Transverse colon (tissue), 4 donors: ENCODE data around the gene TOX4. TPM values are rescaled to one million over a fixed set of nuclear protein-coding genes. Genes with fewer than 3 reads are reported as not detected.

Experiments used
- DNase-seq: peaks from one replicate; pipeline ENCODE4 v3.0.0-alpha.2; 2019
- H3K27ac ChIP-seq, 4 donors: fragments of 200-600 bp; sonication (generic); 2 replicates each; pipeline ENCODE4 v1.5.1; 2016 to 2018; ENCODE audit warnings: inconsistent platforms in 4 of 4
- H3K27me3 ChIP-seq: fragments of 200-600 bp; sonication (generic); 2 replicates; pipeline ENCODE4 v1.5.1; 2017; ENCODE audit warnings: inconsistent platforms
- H3K36me3 ChIP-seq, 4 donors: fragments of 200-600 bp; sonication (generic); 2 replicates each; pipeline ENCODE4 v1.5.1; 2017 to 2019; ENCODE audit warnings: inconsistent platforms in 4 of 4
- H3K4me1 ChIP-seq, 4 donors: fragments of 200-600 bp; sonication (generic); 2 replicates each; pipeline ENCODE4 v1.5.1; 2017 to 2020; ENCODE audit warnings: inconsistent platforms in 4 of 4
- H3K4me3 ChIP-seq, 4 donors: fragments of 200-600 bp; sonication (generic); 1 replicate in 1 of 4; 2 replicates in 3 of 4; pipeline versions ENCODE4 v1.5.1 to v1.6.1; 2017 to 2019; ENCODE audit warnings: inconsistent platforms in 4 of 4
- H3K9me3 ChIP-seq, 2 donors: fragments of 200-600 bp; sonication (generic); 2 replicates each; pipeline ENCODE4 v1.5.1; 2017 to 2019; ENCODE audit warnings: inconsistent platforms in 2 of 2
- EP300 ChIP-seq: sonication (generic); formaldehyde crosslinking; IDR thresholded peaks from one replicate; pipeline ENCODE4 v1.6.1; 2017; ENCODE audit warnings: antibody characterized with exemption, low read depth
- POLR2A ChIP-seq: fragments of 450-650 bp; IDR thresholded peaks from one replicate; pipeline ENCODE4 v1.6.1; 2016; ENCODE audit warnings: antibody characterized with exemption, mild to moderate bottlenecking, moderate library complexity
- POLR2AphosphoS5 ChIP-seq, 3 donors: sonication (generic); formaldehyde crosslinking; IDR thresholded peaks; one replicate each; pipeline ENCODE4 v1.6.1; 2016; ENCODE audit warnings: antibody characterized with exemption in 3 of 3
- WGBS, 2 donors: methylation state at CpG; one replicate each; pipeline ENCODE4 v1.1.5; 2018; ENCODE audit warnings: low coverage in 1 of 2; 5-methylcytosine and 5-hydroxymethylcytosine counted together
- in situ Hi-C, 4 donors: fragments of 200-750 bp; cut with MboI; loops; one replicate each; pipeline versions ENCODE4 v1.15.0 to v1.15.1; 2017; ENCODE audit warnings: low sequenced_read_pairs in 3 of 4, low pct_ligation_motif_present in 1 of 4, low pct_unique_long_range_greater_than_20kb in 1 of 4
- intact Hi-C: fragments of 100-400 bp; cut with DNase I; formaldehyde crosslinking; loops from one replicate; pipeline ENCODE4 v1.15.1; 2023; ENCODE audit warnings: low total_unique reads
- total RNA-seq, 4 donors: library from RNA; depleted of rRNA; stranded (reverse); fragments of >200 nt; gene quantifications; one replicate each; pipeline ENCODE4 v1.1.0, GENCODE V29; 2016
- TF ChIP-seq, protein P1 (sequence below), 5 experiments: fragments of 200-600 bp in 3 of 5; fragments of 450-650 bp in 2 of 5; sonication (generic) in 3 of 5; IDR thresholded peaks; 1 replicate in 2 of 5; 2 replicates in 3 of 5; pipeline ENCODE4 v1.5.1; 2016 to 2017; ENCODE audit warnings: antibody characterized with exemption in 5 of 5, inconsistent platforms in 3 of 5, mild to moderate bottlenecking in 2 of 5, moderate library complexity in 1 of 5

Gene TOX4
- total RNA-seq, 4 donors from 2014 or later: 30.8 to 76.7 (median 51.5) TPM

DNA sequence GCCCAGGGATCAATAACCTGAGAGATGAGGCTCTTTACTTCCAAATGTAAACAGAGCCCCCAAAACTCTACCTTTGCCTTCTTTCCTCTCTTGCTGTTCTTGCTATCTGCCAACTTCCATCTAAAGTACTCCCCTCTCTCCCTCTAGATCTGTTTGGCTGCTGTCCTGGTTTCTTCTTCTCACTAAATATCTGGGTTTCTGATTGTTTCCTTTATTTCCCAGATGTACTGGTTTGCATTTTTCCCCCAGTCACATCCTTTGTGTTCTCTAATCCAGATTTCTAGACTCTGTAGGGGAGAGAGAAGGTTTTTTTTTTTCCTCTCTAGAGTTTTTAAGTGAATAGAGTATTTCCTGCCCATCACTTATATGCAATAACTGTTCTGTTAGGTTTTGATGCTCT is 56.3 kb downstream of the TOX4 start:
- H3K4me1 ChIP-seq: peaks cover 0 to 4% (median 0%) of the 10 kb centered on the region in 4 donors
- H3K4me3 ChIP-seq: no peak overlapping the region
- no peak for TF ChIP-seq EP300
- no peak for TF ChIP-seq POLR2A
- intact Hi-C loops: no loop called here
- in situ Hi-C loops: no loop called here
- H3K27me3 ChIP-seq: peaks cover 50% of the 10 kb centered on the region
- H3K27ac ChIP-seq: no peak overlapping the region
- no peaks in the 10 kb centered on the region for H3K9me3 ChIP-seq
- H3K36me3 ChIP-seq: no peaks in the 10 kb centered on the region
- no peak for DNase-seq

DNA sequence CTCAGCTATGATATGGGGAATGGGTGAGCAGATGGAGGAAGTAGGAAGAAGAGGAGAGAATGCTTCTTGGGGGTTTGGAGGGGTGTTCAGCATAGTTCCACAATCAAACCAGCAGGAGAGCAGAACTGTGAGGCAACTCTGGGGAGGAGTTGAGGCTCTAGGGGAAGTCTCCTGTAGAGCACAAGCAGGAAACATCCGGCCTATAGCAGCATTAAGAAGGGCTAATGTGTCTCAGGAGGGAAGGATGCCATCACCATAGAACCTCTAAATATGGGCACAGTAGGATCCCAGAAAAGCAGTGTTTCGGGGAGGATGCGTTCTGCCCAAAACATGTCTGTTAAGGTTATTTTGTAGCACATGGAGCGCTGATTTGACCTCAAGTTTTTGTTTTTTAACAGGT is 57.6 kb downstream of the TOX4 start:
- DNase-seq: no peak
- peaks cover 63% of the 10 kb centered on the region for H3K27me3 ChIP-seq
- no peak for TF ChIP-seq EP300
- TF ChIP-seq POLR2AphosphoS5 (IDR thresholded peaks at IDR 0.05): no peak
- no peak for TF ChIP-seq POLR2A
- TF ChIP-seq, protein P1, sequence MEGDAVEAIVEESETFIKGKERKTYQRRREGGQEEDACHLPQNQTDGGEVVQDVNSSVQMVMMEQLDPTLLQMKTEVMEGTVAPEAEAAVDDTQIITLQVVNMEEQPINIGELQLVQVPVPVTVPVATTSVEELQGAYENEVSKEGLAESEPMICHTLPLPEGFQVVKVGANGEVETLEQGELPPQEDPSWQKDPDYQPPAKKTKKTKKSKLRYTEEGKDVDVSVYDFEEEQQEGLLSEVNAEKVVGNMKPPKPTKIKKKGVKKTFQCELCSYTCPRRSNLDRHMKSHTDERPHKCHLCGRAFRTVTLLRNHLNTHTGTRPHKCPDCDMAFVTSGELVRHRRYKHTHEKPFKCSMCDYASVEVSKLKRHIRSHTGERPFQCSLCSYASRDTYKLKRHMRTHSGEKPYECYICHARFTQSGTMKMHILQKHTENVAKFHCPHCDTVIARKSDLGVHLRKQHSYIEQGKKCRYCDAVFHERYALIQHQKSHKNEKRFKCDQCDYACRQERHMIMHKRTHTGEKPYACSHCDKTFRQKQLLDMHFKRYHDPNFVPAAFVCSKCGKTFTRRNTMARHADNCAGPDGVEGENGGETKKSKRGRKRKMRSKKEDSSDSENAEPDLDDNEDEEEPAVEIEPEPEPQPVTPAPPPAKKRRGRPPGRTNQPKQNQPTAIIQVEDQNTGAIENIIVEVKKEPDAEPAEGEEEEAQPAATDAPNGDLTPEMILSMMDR (IDR thresholded peaks at IDR 0.05): no peak
- peaks cover 0 to 4% (median 0%) of the 10 kb centered on the region in 4 donors for H3K4me1 ChIP-seq
- intact Hi-C loops: no loop called here
- H3K36me3 ChIP-seq: no peaks in the 10 kb centered on the region
- H3K4me3 ChIP-seq: no peak overlapping the region
- WGBS, 2 donors: 79 to 89% methylated on average over 4 of the region's 4 CpGs
- H3K27ac ChIP-seq: no peak overlapping the region
- in situ Hi-C loops: no loop called here
- no peaks in the 10 kb centered on the region for H3K9me3 ChIP-seq

DNA sequence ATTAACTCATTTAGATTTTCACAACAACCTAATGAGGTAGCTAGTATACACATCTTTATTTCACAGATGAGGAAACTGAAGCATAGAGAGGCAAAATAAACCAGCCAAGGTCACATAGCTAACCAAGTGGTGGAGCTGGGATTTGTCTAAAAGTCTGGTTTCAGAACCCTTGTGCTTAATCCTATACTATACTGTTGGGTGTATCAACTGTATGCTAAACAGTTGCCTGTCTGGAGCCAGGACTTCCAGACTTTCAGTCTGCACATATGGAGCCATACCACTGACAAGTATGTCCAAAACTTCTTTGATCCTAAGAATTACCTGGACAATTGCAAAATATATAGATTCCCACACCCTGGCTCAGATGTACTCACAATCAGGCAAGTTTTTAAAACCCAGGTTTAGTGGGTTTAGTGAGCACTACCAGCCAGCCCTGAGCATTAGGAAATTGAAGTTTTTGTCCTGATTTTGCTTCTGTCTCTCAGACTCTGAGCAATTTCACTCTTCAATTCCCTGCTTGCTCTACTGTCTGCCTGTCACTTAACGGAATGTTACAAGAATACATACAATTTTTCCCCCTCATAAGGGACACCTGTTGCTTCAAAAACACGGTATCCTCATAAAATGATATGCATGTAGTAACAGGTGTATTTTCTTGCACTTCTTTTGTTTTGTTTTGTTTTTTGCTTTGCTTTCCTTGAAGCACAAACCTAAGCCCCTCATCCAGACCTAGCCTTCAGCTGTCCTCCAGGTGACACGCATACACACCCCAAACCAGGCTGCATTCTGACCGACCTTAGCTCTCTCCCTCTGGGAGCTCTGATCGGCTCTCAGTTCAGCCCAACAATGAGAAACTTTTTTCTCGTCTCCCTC is 58.8 kb downstream of the TOX4 start:
- H3K36me3 ChIP-seq: no peaks in the 10 kb centered on the region
- peaks cover 0 to 4% (median 0%) of the 10 kb centered on the region in 4 donors for H3K4me1 ChIP-seq
- in situ Hi-C loops (no loop called here), intact Hi-C loops (no loop called here)
- peaks cover 66% of the 10 kb centered on the region for H3K27me3 ChIP-seq
- no peak overlapping the region for H3K27ac ChIP-seq
- 48 to 61% methylated on average over 3 to 6 of the region's 6 CpGs for WGBS, 2 donors
- no peaks in the 10 kb centered on the region for H3K9me3 ChIP-seq
- DNase-seq: no peak
- TF ChIP-seq POLR2AphosphoS5 (IDR thresholded peaks at IDR 0.05): no peak
- TF ChIP-seq EP300: no peak
- TF ChIP-seq POLR2A: no peak
- TF ChIP-seq, protein P1 (IDR thresholded peaks at IDR 0.05): no peak
- H3K4me3 ChIP-seq: peak overlapping the region in 2 of 4 donors; percentile 17 to 43

DNA sequence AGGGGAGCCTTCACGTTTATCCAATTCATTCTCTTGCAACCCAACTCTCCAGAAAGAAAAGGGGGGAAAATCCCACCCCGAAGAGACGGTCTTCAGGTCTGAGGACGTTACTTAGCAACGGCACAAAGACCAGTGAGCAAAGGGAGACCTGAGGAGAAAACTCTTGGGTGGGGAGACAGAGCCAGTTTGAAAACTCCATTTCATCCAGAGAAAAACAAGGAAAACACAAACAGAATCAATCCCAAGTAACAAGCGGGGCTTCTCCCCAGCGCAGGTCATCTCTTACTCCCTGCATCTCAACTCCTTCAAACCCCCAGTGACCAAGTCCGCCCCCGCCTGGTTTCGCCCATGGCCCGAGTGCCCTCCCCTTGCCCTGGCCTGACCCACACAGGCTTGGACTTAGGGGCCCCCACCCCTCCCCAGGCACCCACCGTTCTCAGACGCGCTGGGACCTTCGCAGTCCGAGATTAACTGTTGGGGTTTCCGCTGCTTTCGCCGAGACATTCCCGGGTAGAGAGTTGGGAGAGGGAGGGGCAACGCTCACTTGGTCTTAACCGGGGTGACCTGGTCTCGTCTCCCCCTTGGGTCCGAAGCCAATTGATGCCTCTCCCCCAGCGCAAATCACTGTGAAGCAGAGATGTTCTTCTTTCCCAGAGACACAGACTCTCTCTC is 59.6 kb downstream of the TOX4 start:
- DNase-seq: no peak

More for the DNA sequence above, 59.6 kb downstream of the TOX4 start:
- intact Hi-C loops: no loop called here
- H3K4me1 ChIP-seq: peaks cover 0 to 4% (median 0%) of the 10 kb centered on the region in 4 donors
- in situ Hi-C loops: no loop called here
- no peaks in the 10 kb centered on the region for H3K36me3 ChIP-seq
- no peaks in the 10 kb centered on the region for H3K9me3 ChIP-seq
- H3K4me3 ChIP-seq: peak overlapping the region in 3 of 4 donors; percentile 17 to 43 (median 27)
- TF ChIP-seq, protein P1 (IDR thresholded peaks at IDR 0.05): no peak
- TF ChIP-seq POLR2A (no peak), POLR2AphosphoS5 (IDR thresholded peaks at IDR 0.05) (no peak), EP300 (no peak)
- H3K27ac ChIP-seq: no peak overlapping the region
- WGBS, 2 donors: 14% methylated on average over 25 of the region's 25 CpGs; no CpG with 5 or more reads in 1 of the 2 donors
- peaks cover 66% of the 10 kb centered on the region for H3K27me3 ChIP-seq
